ENCODE measurements around the gene KCNQ5. TPM values are rescaled to one million over a fixed set of nuclear protein-coding genes. Genes with fewer than 3 reads are reported as not detected.

The KCNQ5 gene
- total RNA-seq, 2 experiments from 2014 or later = 2.6 to 3.9 TPM

DNA sequence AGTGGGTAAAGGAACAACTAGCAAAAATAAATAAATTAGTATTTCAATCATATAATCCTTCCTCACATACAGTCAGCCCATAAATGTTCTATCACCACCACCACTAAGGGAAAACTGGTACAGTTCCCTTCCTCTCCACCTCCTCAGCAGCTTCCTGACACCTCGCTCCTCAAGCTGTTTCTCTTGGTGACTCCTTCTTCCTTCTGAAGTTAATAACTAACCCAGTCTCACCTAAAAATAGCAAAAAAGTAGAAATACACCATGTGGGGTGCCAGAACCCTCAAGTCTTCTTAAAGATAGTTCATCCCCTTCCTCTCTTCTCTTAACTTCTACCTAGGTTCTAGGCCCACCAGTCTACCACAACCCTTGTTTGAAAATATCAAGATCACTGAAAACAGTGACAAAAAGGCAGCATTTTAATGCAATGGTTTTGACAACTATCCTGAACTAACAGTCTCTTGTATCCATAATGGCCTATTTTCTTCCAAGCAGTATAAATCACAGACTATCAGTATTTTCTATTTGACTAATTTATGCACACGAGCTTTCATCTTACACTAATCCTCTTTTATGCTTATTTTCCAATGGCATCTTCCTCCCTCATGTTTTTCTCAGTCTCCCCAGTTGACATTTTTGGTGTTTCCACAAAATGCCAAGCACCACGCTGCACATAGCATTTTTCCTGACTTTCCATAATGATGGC is 518.0 kb downstream of the KCNQ5 start:
- ChIA-PET POLR2A (no interaction called here), CTCF (no interaction called here)
- DNase-seq = no peak
- H3K4me3 Mint-ChIP-seq = no peak overlapping the region
- H3K27ac Mint-ChIP-seq = no peak overlapping the region
- H3K9me3 Mint-ChIP-seq = no peaks in the 10 kb centered on the region
- no peaks in the 10 kb centered on the region for H3K36me3 Mint-ChIP-seq (ENCODE audit: low read depth)
- no peaks in the 10 kb centered on the region for H3K4me1 Mint-ChIP-seq
- no peaks in the 10 kb centered on the region for H3K27me3 Mint-ChIP-seq

DNA sequence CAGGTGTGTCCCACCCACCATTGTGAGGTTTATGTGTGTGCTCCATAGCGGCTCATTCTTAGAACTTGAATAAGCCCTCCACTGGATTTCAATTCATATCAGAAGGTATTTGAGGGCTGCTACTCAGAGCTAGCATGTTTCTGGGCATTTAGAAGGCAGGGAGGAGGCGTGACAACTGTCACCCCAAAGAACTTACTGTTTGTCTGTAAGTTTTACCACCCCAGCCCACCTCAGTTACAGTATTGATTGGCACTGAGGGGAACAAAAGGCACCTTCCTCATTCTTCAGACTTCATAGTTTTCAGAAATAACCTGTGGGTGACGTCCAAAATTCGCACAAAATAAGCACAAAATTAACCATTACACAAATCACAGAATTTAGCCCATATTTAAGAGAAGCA is 521.7 kb downstream of the KCNQ5 start:
- ChIA-PET POLR2A (no interaction called here), CTCF (no interaction called here)
- DNase-seq = no peak
- Mint-ChIP-seq H3K9me3 (no peaks in the 10 kb centered on the region), H3K36me3 (ENCODE audit: low read depth) (no peaks in the 10 kb centered on the region), H3K4me3 (no peak overlapping the region), H3K4me1 (no peaks in the 10 kb centered on the region), H3K27ac (no peak overlapping the region), H3K27me3 (no peaks in the 10 kb centered on the region)

DNA sequence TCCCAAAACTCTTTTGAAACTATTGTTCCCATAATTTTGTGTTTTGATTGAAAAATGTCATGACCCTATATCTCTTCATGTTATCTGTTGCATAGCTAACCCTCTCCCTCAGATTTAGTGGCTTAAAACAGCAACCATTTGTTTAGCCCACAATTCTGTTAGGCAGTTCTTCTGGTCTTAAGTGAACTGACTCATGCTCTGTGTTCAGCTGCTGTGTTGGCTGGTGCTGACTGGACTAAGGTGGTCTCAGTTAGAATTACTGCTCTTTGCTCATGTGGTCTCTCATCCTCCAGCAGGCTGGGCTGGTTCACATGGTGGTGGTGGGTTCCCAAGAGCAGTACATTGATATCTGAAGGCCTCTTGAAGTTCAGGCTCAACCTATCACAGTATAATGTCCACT is 522.7 kb downstream of the KCNQ5 start:
- Mint-ChIP-seq H3K27ac (no peak overlapping the region), H3K27me3 (no peaks in the 10 kb centered on the region), H3K9me3 (no peaks in the 10 kb centered on the region), H3K36me3 (ENCODE audit: low read depth) (no peaks in the 10 kb centered on the region), H3K4me1 (no peaks in the 10 kb centered on the region), H3K4me3 (no peak overlapping the region)
- ChIA-PET CTCF (interaction anchor here (1.4 kb wide), 1 partner anchor 15 kb away, joined by 3 read pairs; no protein-coding TSS in a partner anchor), POLR2A (no interaction called here)
- DNase-seq = no peak

DNA sequence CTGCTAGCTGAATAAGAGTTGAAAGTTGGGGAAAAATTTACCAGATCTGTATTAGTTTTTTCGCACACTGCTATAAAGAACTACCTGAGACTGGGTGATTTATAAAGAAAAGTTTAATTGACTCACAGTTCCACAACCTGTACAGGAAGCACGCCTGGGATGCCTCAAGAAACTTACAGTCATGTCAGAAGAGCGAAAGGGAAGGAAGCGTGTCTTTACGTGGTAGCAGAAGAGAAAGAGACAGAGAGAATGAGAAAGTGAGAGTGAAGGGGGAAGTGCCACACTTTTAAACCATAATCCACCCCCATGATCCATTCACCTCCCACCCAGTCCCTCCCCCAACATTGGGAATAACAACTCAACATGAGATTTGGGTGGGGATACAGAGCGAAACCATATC is 523.8 kb downstream of the KCNQ5 start:
- no peak overlapping the region for H3K4me3 Mint-ChIP-seq
- H3K27ac Mint-ChIP-seq = no peak overlapping the region
- POLR2A ChIA-PET = no interaction called here
- CTCF ChIA-PET = interaction anchor here (1.4 kb wide), 1 partner anchor 16 kb away, joined by 3 read pairs; no protein-coding TSS in a partner anchor
- no peaks in the 10 kb centered on the region for H3K27me3 Mint-ChIP-seq
- H3K4me1 Mint-ChIP-seq = no peaks in the 10 kb centered on the region
- no peaks in the 10 kb centered on the region for H3K36me3 Mint-ChIP-seq (ENCODE audit: low read depth)
- no peak for DNase-seq
- H3K9me3 Mint-ChIP-seq = no peaks in the 10 kb centered on the region

DNA sequence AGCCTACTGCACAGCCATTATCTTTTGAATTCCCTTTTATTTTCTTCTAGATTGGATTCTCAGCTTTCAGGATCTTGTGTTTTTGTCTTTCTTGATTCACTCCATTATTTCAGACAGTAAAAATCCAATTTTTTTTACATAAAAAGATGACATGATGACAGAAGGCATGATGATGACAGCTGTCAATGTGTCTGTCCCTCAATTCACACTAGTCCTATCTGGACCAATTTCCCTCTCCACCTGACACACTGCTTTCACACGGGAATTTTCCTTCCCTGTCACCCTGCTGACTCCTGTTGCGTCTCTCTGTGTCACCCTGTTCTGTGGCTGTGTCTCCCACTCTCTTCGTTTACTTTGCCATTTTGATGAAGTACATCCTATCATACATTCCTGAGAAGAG is 529.9 kb downstream of the KCNQ5 start:
- ChIA-PET POLR2A (no interaction called here), CTCF (interaction anchor here (0.7 to 1.2 kb wide), 2 partner anchors 9 to 729 kb away, joined by 3 read pairs; no protein-coding TSS in a partner anchor)
- Mint-ChIP-seq H3K27ac (no peak overlapping the region), H3K27me3 (peaks cover 2% of the 10 kb centered on the region), H3K36me3 (ENCODE audit: low read depth) (no peaks in the 10 kb centered on the region), H3K4me1 (no peaks in the 10 kb centered on the region), H3K9me3 (no peaks in the 10 kb centered on the region), H3K4me3 (no peak overlapping the region)
- DNase-seq = no peak

DNA sequence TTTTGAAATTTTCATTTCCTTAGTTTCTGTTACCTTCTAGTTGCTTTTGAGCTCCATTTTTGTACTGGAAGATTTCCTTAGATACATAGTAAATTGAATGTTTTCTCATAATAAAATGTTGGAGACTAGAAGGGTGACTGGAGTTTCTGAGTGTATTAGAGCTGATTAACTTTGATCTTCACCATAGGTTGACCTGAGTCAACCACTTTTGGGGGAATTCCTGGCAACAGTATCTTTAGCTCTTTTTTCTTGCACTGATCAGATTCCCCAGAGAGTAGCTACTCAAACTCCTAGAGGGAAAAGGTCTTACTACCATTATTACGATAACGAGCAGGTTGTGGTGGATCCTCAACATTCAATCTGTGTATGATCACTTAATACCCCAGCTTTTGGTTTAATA is 530.7 kb downstream of the KCNQ5 start:
- CTCF ChIA-PET = interaction anchor here (0.6 to 1.2 kb wide), 2 partner anchors 10 to 734 kb away, joined by 3 to 4 read pairs; no protein-coding TSS in a partner anchor
- Mint-ChIP-seq H3K27me3 (peaks cover 2% of the 10 kb centered on the region), H3K9me3 (no peaks in the 10 kb centered on the region), H3K4me1 (no peaks in the 10 kb centered on the region), H3K36me3 (ENCODE audit: low read depth) (no peaks in the 10 kb centered on the region), H3K27ac (no peak overlapping the region), H3K4me3 (no peak overlapping the region)
- POLR2A ChIA-PET = no interaction called here
- DNase-seq = no peak

DNA sequence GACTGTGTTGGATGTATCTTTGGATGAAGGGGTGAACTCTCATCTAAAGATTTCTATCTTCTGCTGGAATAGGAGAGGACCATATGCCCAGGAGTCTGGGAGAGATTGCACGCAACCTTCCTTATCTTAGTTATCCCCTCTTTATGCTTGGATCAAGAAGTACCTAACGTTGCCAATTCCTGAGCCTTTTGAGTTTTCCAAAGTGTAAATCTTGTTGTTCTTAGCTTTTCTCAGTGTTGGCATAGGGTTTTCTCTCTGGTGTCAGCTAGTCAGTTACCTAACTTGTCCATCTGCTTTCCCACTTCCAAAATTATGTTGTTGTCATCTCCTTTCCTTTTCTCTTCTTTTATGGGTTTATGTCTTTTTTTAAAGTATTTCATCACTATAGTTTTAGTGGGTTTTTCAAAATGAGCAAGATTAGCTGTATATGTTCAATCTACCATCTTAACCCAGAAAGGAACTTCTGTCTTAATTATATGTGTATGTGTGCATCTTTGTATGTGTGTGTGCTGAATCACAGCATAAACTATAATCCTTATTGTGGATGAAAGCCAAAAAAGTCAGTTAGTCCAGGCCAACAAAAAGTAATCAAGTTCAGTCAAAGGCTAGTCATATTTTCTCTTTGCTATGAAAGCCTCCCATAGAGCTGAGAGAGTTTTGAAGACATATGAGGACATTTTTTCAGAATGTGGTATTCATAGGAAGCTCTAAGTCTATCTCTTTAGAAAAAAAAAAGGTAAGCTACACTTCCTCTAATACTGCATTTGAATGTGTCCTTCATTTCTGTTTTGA is 531.3 kb downstream of the KCNQ5 start:
- Mint-ChIP-seq H3K9me3 (no peaks in the 10 kb centered on the region), H3K36me3 (ENCODE audit: low read depth) (no peaks in the 10 kb centered on the region), H3K4me3 (no peak overlapping the region), H3K27ac (no peak overlapping the region), H3K27me3 (peaks cover 2% of the 10 kb centered on the region), H3K4me1 (no peaks in the 10 kb centered on the region)
- ChIA-PET POLR2A (no interaction called here), CTCF (interaction anchor here (0.6 to 1.2 kb wide), 2 partner anchors 11 to 733 kb away, joined by 3 to 4 read pairs; no protein-coding TSS in a partner anchor)
- DNase-seq = no peak

DNA sequence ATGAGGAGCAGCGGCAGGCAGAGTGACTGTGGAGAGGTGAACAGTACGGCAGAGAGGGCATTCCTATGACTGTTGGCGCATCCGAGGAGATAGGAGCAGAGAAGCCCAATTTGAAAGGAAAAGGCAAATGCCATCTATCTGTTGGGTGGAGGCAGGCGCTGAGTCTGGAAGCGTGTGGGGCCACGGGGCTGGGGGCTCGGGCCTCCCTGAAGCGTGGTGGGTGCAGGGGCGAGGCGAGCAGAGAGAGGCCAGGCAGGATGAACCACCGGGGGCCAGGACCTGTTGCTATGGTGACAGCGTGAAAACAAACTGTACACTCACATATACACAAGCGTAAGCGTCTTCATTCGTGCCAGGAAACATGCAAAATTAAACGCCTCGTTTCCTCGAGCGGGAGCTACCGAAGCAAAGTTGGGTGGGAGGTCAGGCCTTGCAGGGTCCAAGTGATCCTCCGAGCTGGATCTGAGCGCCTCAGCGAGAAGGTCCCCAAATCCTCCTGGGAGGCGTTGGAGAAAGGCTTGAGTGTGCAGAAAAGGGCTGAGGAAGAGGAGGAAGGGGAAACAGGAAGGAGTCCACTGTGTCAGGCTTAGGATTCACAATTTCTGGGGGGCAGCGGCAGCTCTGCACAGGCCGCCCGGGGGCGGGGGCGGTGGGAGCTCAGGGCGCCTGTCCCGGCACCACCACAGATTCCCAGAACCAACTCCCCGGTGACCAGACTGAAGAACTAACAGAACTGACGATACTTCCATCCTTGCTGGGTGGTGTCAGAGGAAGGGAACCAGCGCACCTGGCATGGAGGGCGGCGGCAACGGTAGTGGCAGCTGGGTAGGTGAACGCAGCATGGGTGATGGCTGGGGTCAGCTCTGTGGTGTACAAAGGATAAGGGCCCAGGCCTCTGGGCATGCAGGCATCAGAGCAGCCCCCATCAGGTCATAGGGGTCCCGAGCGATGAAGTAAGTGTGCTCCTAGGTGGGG is 535.2 kb downstream of the KCNQ5 start:
- H3K36me3 Mint-ChIP-seq (ENCODE audit: low read depth) = no peaks in the 10 kb centered on the region
- H3K4me1 Mint-ChIP-seq = no peaks in the 10 kb centered on the region
- no peak overlapping the region for H3K27ac Mint-ChIP-seq
- POLR2A ChIA-PET = no interaction called here
- H3K4me3 Mint-ChIP-seq = no peak overlapping the region
- CTCF ChIA-PET = interaction anchor here (1.1 kb wide), 1 partner anchor 26 kb away, joined by 3 read pairs; no protein-coding TSS in a partner anchor
- DNase-seq = no peak
- no peaks in the 10 kb centered on the region for H3K27me3 Mint-ChIP-seq
- H3K9me3 Mint-ChIP-seq = no peaks in the 10 kb centered on the region

DNA sequence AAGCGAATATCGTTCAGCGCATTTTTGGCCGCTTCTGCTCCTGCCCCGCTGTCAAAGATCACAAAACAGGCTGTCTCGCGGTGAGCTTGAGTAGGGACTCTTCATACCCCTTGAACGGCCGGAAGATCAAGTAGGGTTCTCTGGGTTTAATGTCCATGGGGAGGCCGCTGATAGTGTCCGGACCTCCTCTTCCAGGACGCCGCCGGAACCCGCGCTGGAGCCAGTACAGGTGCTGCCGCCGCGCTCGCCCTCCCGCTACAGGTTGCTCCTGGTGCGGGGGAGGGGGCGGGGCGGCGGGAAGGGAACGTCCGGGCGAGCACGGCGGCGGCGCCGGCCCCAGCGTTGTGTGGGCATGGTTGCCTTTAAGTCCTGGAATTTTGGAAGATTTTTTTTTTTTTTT is 536.0 kb downstream of the KCNQ5 start:
- CTCF ChIA-PET = no interaction called here

DNA sequence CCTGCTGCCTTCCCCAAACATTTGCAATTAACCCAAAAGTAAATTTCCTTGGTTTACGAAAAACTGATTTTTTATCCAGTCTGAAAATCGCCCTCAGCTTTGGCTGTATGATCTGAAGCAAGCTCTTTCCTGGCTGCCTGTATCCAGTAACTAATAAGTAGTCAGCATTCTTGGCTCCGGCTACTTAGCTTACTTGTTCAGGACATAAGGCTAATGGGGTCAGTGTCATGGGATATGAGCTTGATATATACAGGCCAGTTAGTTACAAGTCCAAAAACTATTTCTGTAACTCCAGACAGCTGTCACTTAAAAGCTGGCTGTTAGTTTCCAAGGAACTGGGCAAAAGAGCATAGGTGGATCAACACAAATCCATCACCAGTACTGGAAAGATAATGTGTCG is 547.2 kb downstream of the KCNQ5 start:
- Mint-ChIP-seq H3K27ac (no peak overlapping the region), H3K4me3 (no peak overlapping the region), H3K9me3 (no peaks in the 10 kb centered on the region), H3K27me3 (no peaks in the 10 kb centered on the region), H3K36me3 (ENCODE audit: low read depth) (no peaks in the 10 kb centered on the region), H3K4me1 (no peaks in the 10 kb centered on the region)
- no peak for DNase-seq
- POLR2A ChIA-PET = no interaction called here
- CTCF ChIA-PET = no interaction called here

More for the DNA sequence above, 536.0 kb downstream of the KCNQ5 start:
- DNase-seq = no peak
- POLR2A ChIA-PET = no interaction called here
- H3K9me3 Mint-ChIP-seq = no peaks in the 10 kb centered on the region
- H3K27ac Mint-ChIP-seq = no peak overlapping the region
- H3K4me3 Mint-ChIP-seq = no peak overlapping the region
- no peaks in the 10 kb centered on the region for H3K36me3 Mint-ChIP-seq (ENCODE audit: low read depth)
- no peaks in the 10 kb centered on the region for H3K4me1 Mint-ChIP-seq
- H3K27me3 Mint-ChIP-seq = no peaks in the 10 kb centered on the region

DNA sequence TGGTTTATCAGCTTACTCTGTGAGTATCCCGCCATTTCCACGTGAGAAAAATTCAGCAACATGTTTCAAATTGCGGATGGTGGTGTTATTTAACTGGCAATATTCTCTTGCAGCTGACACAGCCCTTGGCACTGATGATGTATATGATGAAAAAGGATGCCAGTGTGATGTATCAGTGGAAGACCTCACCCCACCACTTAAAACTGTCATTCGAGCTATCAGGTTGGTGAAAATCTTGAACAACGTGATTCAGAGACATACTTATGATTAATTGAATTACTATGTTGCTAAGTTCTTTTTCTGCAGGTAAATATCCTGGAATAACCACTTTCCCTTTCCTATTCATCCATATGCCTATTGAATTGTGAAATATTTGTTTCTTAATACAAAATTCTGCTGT is 547.8 kb downstream of the KCNQ5 start:
- H3K4me1 Mint-ChIP-seq = no peaks in the 10 kb centered on the region
- ChIA-PET POLR2A (no interaction called here), CTCF (no interaction called here)
- no peaks in the 10 kb centered on the region for H3K27me3 Mint-ChIP-seq
- H3K9me3 Mint-ChIP-seq = no peaks in the 10 kb centered on the region
- H3K36me3 Mint-ChIP-seq (ENCODE audit: low read depth) = no peaks in the 10 kb centered on the region
- H3K27ac Mint-ChIP-seq = no peak overlapping the region
- no peak overlapping the region for H3K4me3 Mint-ChIP-seq
- no peak for DNase-seq

DNA sequence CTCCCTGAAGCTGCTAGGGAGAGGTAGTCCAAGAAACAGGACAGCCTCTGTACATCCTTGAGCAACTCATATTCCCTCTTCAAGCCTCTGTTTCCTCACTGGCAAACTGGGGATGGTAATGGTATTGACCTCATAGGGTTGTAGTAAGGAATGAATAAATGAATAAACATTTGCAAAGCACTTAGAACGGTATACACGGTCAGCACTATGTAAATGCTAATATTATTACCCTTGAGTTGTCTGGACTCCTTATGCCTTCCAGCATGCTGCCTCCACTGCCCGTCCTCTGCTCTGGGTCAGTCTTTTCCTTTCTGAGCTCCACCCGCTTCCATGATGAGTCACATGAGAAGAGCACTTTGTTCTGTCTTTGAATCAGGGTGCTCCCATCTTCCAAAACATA is 552.8 kb downstream of the KCNQ5 start:
- no peaks in the 10 kb centered on the region for H3K4me1 Mint-ChIP-seq
- no peaks in the 10 kb centered on the region for H3K27me3 Mint-ChIP-seq
- ChIA-PET CTCF (no interaction called here), POLR2A (no interaction called here)
- no peaks in the 10 kb centered on the region for H3K9me3 Mint-ChIP-seq
- no peak overlapping the region for H3K27ac Mint-ChIP-seq
- no peak for DNase-seq
- H3K36me3 Mint-ChIP-seq (ENCODE audit: low read depth) = no peaks in the 10 kb centered on the region
- H3K4me3 Mint-ChIP-seq = no peak overlapping the region

DNA sequence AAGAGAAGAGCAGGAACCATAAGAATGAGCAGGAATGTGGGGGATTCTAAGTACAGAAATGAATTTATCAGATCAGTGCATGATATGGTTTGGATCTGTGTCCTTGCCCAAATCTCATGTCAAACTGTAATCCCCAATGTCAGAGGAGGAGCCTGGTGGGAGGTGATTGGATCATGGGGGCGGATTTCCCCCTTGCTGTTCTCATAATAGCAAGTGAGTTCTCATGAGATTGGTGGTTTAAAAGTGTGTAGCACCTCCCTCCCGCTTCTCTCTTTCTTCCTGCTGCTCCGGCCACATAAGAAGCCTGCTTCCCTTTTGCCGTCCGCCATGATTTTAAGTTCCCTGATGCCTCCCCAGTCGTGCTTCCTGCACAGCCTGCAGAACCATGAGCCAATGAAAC is 554.2 kb downstream of the KCNQ5 start:
- no peaks in the 10 kb centered on the region for H3K36me3 Mint-ChIP-seq (ENCODE audit: low read depth)
- CTCF ChIA-PET = interaction anchor here (0.5 kb wide), 1 partner anchor 27 kb away, joined by 3 read pairs; no protein-coding TSS in a partner anchor
- H3K4me1 Mint-ChIP-seq = peaks cover 4% of the 10 kb centered on the region
- POLR2A ChIA-PET = no interaction called here
- no peaks in the 10 kb centered on the region for H3K9me3 Mint-ChIP-seq
- no peak overlapping the region for H3K27ac Mint-ChIP-seq
- DNase-seq = no peak
- H3K4me3 Mint-ChIP-seq = no peak overlapping the region
- H3K27me3 Mint-ChIP-seq = no peaks in the 10 kb centered on the region
